OCI-LY3 (cell line): ENCODE data around the gene ITPA.

Experiments
- H2AFZ ChIP-seq: fragments of 200-600, 300-600 bp; shearing (Covaris generic); 2 replicates; pipeline ENCODE4 v1.6.0; 2014; ENCODE audit warnings: antibody characterized with exemption, low read depth, low read length
- H3K27ac ChIP-seq: fragments of 200-600, 300-600 bp; sonication (generic); 2 replicates; pipeline ENCODE4 v1.5.1; 2014; ENCODE audit warnings: mild to moderate bottlenecking, low read length, moderate library complexity, mixed read lengths
- H3K27me3 ChIP-seq: fragments of 200-600, 300-600 bp; sonication (generic); 2 replicates; pipeline ENCODE4 v1.6.1; 2014; ENCODE audit warnings: low read depth, low read length, mixed read lengths
- H3K36me3 ChIP-seq: fragments of 200-600, 300-600 bp; sonication (generic); replicated peaks from 2 replicates; pipeline ENCODE3; 2014; ENCODE audit warnings: low read depth, low read length, mixed read lengths
- H3K4me1 ChIP-seq: fragments of 300-600, 200-600 bp; sonication (generic); 2 replicates; pipeline ENCODE4 v1.6.1; 2014; ENCODE audit warnings: low read length, mixed read lengths
- H3K4me2 ChIP-seq: fragments of 200-600, 300-600 bp; sonication (generic); 2 replicates; pipeline ENCODE4 v1.6.1; 2014; ENCODE audit warnings: low read length, mixed read lengths
- H3K4me3 ChIP-seq: fragments of 300-600, 200-600 bp; sonication (generic); 2 replicates; pipeline ENCODE4 v1.5.1; 2014; ENCODE audit warnings: antibody characterized with exemption, mild to moderate bottlenecking, low read length, moderate library complexity
- H3K79me2 ChIP-seq: fragments of 300-600, 200-600 bp; shearing (Covaris generic); 2 replicates; pipeline ENCODE4 v1.6.1; 2014; ENCODE audit warnings: mild to moderate bottlenecking, low read length, mixed read lengths
- H3K9ac ChIP-seq: fragments of 300-600, 200-600 bp; shearing (Covaris generic); 2 replicates; pipeline ENCODE4 v1.6.0; 2014; ENCODE audit warnings: mild to moderate bottlenecking, low read length, moderate library complexity
- H3K9me3 ChIP-seq: fragments of 200-600, 300-600 bp; shearing (Covaris generic); 2 replicates; pipeline ENCODE4 v1.6.1; 2014; ENCODE audit warnings: low read length, mixed read lengths; ENCODE audit not compliant: insufficient read depth
- H4K20me1 ChIP-seq: fragments of 200-600, 300-600 bp; sonication (generic); 2 replicates; pipeline ENCODE4 v1.6.1; 2016; ENCODE audit warnings: low read length, mixed read lengths; ENCODE audit not compliant: insufficient read depth
- EZH2phosphoT487 ChIP-seq: fragments of 200-600 bp; shearing (Covaris generic); IDR thresholded peaks from 2 replicates; pipeline ENCODE4 v1.6.1; 2018; ENCODE audit warnings: antibody characterized with exemption, mixed run types, low read depth
- TF ChIP-seq, protein P1 (sequence below): fragments of 200-600, 300-600 bp; sonication (generic); IDR thresholded peaks from 2 replicates; pipeline ENCODE4 v1.5.1; 2014; ENCODE audit warnings: antibody characterized with exemption, low read length, low read depth

ITPA gene

DNA sequence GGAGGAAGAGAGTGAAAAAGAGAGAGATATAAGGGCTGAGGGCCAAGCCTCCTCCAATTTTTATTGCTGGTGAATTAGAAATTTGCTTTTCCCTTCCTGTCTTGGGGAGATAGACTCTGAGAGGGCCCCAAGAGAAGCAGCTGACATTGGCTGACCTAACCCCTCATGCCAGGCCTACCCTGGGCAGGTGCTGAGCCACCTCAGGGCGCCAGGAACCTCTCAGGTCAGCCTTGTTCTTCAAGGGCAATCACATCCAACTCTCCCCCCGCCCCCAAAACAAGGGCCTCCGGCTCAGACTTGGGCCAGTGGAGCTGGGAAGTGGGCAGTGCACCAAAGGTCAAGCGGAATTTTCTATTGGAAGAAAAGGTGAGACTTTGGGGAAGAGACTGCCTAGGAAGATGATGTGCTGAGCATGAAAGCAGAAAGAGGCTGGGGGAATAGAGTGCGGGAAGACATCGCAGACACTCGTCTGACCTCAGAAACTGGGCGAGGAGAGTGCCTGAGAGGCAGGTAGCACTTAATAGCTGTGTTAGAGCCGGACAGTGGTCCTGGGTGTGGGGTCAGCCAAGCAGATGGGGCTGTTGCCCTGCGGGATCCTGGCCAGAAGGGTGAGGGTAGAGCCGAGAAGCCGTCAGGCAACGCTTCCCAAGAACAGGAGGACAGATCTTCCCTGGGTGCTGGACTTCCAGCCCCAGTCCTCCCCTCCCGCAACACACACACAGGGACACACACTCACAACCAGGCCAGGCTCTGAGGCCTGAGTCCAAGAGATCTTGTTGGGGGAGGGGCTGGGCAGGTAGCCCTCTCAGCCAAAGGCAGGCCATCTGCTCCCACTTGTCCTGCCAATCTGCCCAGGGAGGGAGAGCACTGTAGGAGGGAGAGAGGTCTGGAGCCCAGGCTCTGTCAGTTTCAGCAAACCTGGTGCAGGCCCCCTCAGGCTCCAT lies 45.9 kb upstream of the ITPA start:
- no peak overlapping the region for H2AFZ ChIP-seq
- H3K9me3 ChIP-seq = no peaks in the 10 kb centered on the region
- no peak overlapping the region for H3K4me2 ChIP-seq
- H3K27me3 ChIP-seq = no peaks in the 10 kb centered on the region
- H3K79me2 ChIP-seq = peaks cover 17% of the 10 kb centered on the region
- H4K20me1 ChIP-seq = peaks cover 8% of the 10 kb centered on the region
- no peaks in the 10 kb centered on the region for H3K4me1 ChIP-seq
- H3K36me3 ChIP-seq = no peaks in the 10 kb centered on the region
- TF ChIP-seq, protein P1, sequence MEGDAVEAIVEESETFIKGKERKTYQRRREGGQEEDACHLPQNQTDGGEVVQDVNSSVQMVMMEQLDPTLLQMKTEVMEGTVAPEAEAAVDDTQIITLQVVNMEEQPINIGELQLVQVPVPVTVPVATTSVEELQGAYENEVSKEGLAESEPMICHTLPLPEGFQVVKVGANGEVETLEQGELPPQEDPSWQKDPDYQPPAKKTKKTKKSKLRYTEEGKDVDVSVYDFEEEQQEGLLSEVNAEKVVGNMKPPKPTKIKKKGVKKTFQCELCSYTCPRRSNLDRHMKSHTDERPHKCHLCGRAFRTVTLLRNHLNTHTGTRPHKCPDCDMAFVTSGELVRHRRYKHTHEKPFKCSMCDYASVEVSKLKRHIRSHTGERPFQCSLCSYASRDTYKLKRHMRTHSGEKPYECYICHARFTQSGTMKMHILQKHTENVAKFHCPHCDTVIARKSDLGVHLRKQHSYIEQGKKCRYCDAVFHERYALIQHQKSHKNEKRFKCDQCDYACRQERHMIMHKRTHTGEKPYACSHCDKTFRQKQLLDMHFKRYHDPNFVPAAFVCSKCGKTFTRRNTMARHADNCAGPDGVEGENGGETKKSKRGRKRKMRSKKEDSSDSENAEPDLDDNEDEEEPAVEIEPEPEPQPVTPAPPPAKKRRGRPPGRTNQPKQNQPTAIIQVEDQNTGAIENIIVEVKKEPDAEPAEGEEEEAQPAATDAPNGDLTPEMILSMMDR = no peak
- TF ChIP-seq EZH2phosphoT487 = no peak
- no peak overlapping the region for H3K4me3 ChIP-seq
- H3K27ac ChIP-seq = no peak overlapping the region
- no peak overlapping the region for H3K9ac ChIP-seq

DNA sequence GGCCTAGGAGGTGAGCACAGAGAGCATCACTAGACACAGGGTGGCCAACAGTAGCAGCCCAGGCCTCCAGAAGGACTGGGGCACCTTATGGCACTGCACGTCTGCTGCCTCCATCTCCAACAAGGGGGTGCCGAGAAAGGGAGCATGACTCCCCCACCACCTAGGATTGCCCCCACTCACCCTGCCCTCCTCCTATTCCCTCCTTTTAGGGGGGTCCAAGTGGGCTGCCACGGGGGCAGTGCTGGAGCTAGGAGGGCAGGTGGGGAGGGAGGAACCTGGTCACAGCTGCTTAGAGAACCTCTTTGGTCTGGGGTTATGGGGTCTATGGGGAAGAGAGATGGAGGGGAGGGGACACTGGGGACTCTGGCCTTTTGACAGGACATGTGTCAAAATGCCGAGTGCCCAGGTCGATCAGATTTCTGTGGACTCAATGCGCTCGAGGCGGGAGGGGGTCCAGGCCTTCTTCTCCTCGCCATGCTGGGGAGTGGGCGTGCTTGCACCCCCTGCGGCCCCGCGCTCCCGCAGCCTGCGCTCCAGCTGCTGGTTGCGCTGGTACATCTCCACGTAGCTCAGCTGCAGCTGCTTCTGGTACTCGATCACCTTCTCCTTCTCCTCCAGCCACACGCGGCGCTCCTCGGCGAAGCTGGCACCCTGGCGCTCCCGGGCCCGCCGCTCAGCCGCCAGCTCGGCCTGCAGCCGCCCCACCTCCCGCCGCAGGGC lies 45.1 kb upstream of the ITPA start:
- Histone ChIP-seq H3K9ac (no peak overlapping the region), H2AFZ (no peak overlapping the region), H3K4me1 (no peaks in the 10 kb centered on the region), H3K4me3 (no peak overlapping the region), H3K79me2 (peaks cover 9% of the 10 kb centered on the region), H3K4me2 (no peak overlapping the region), H3K27ac (no peak overlapping the region), H3K9me3 (no peaks in the 10 kb centered on the region), H3K36me3 (no peaks in the 10 kb centered on the region), H4K20me1 (peaks cover 2% of the 10 kb centered on the region; the same call in 1 of the 2 replicates), H3K27me3 (no peaks in the 10 kb centered on the region)
- TF ChIP-seq, protein P1 = no peak
- no peak for TF ChIP-seq EZH2phosphoT487

DNA sequence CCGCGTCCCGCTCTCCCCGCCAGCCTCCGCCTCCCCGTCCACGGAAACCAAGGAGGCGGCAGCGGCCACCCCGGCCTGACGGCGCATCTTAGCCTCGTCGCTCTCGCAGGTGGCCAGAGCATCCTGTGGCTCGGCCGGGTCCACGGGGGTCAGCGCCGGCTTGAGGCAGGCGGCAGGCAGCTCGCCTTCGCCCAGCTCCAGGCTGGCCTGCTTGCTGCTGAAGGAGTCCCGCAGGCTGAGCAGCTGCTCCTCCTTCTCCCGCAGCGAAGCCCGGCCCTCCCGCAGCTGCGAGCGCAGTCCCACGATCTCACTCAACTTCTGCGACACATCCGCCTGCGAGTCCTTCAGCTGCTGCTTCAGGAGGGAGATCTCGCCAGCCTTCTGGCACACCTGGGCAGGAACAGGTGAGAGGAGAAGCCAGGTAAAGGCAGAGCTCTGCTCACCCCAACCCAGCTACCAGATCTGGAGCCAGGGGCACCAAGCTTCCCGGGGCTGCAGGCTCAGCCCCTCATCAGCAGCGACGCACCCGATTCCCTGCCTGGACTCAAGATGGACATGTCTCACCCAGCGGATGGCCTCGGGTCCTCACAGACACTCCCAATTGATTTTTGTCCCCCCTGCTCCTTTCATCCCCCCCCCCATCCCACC lies 44.4 kb upstream of the ITPA start:
- TF ChIP-seq, protein P1 = no peak
- no peak for TF ChIP-seq EZH2phosphoT487
- no peaks in the 10 kb centered on the region for H3K36me3 ChIP-seq
- no peak overlapping the region for H3K27ac ChIP-seq
- H3K4me2 ChIP-seq = no peak overlapping the region
- no peaks in the 10 kb centered on the region for H3K4me1 ChIP-seq
- no peaks in the 10 kb centered on the region for H3K27me3 ChIP-seq
- no peaks in the 10 kb centered on the region for H4K20me1 ChIP-seq
- no peaks in the 10 kb centered on the region for H3K9me3 ChIP-seq
- H3K79me2 ChIP-seq = peaks cover 2% of the 10 kb centered on the region
- H2AFZ ChIP-seq = no peak overlapping the region
- H3K4me3 ChIP-seq = no peak overlapping the region
- no peak overlapping the region for H3K9ac ChIP-seq
